NB4 (cell line): ENCODE measurements around the gene ANGEL2.
A peak's percentile ranks its signal among the peaks of the same experiment; 100 is the strongest.
"Not testable (repeated sequence)": the region's sequence is repeated elsewhere in the genome, so short reads cannot be mapped to it uniquely, and the experiment has no call there.

Experiments used
- DNase-seq: peaks from one replicate; pipeline ENCODE4 v3.0.0; 2010; ENCODE audit warnings: low read depth
- H3K4me3 ChIP-seq: one replicate; pipeline ENCODE4 v1.5.1; 2011; ENCODE audit warnings: mild to moderate bottlenecking, low read depth, low read length, moderate library complexity
- MYC ChIP-seq: IDR thresholded peaks from 2 replicates; pipeline ENCODE4 v1.6.1; 2011; ENCODE audit warnings: low read depth, low read length
- POLR2A ChIP-seq: IDR thresholded peaks from 2 replicates; pipeline ENCODE4 v1.6.1; 2011; ENCODE audit warnings: mild to moderate bottlenecking; ENCODE audit not compliant: insufficient read length; ENCODE audit errors: extremely low read depth
- TF ChIP-seq, protein P1 (sequence below): IDR thresholded peaks from 2 replicates; pipeline ENCODE4 v1.6.1; 2011; ENCODE audit warnings: low read depth, low read length
- TF ChIP-seq, protein P2 (sequence below): IDR thresholded peaks from one replicate; pipeline ENCODE4 v1.5.1; 2012; ENCODE audit warnings: low read depth, low read length

ANGEL2 gene

DNA sequence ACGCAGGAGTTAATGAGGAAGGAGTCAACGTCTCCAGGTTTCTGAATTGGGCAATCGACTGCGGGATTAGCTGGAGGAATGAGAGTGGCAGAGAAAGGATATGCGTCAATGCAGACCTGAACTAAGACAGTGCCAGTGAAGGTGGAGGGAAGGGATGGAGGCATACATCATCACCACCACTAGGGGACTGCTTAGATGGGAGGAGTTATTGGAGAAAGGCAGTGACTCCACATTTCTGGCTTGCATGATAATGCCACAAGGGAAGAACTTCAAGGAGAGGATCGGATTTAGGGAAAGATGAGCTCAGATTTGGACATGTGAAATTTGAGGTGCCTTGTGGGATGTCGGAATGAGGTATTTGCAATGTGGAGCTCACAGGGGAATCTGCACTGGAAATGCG, 47.9 kb downstream of the ANGEL2 start:
- TF ChIP-seq, protein P1, sequence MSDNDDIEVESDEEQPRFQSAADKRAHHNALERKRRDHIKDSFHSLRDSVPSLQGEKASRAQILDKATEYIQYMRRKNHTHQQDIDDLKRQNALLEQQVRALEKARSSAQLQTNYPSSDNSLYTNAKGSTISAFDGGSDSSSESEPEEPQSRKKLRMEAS: no peak
- TF ChIP-seq POLR2A: no peak
- TF ChIP-seq, protein P2, sequence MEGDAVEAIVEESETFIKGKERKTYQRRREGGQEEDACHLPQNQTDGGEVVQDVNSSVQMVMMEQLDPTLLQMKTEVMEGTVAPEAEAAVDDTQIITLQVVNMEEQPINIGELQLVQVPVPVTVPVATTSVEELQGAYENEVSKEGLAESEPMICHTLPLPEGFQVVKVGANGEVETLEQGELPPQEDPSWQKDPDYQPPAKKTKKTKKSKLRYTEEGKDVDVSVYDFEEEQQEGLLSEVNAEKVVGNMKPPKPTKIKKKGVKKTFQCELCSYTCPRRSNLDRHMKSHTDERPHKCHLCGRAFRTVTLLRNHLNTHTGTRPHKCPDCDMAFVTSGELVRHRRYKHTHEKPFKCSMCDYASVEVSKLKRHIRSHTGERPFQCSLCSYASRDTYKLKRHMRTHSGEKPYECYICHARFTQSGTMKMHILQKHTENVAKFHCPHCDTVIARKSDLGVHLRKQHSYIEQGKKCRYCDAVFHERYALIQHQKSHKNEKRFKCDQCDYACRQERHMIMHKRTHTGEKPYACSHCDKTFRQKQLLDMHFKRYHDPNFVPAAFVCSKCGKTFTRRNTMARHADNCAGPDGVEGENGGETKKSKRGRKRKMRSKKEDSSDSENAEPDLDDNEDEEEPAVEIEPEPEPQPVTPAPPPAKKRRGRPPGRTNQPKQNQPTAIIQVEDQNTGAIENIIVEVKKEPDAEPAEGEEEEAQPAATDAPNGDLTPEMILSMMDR: peak; percentile 67
- no peak overlapping the region for H3K4me3 ChIP-seq
- peak; percentile 48 for DNase-seq

DNA sequence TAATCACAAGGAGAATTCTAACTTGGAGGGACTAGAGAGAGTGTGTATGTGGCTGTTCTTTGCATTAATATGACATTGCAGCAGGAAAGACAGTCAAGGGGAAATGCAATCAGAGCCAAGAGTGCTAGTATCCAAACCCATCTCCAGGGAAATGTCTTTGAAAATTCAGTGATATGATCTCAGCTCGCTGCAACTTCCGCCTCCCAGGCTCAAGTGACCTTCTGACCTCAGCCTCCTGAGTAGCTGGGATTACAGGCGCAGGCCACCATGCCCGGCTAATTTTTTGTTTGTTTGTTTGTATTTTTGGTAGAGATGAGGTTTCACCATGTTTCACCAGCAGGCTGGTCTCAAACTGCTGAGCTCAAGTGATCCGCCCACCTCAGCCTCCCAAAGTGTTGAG, 49.1 kb downstream of the ANGEL2 start:
- TF ChIP-seq POLR2A (no peak), MYC (no peak)
- TF ChIP-seq, protein P1: no peak
- TF ChIP-seq, protein P2: no peak
- H3K4me3 ChIP-seq: no peak overlapping the region
- no peak for DNase-seq

DNA sequence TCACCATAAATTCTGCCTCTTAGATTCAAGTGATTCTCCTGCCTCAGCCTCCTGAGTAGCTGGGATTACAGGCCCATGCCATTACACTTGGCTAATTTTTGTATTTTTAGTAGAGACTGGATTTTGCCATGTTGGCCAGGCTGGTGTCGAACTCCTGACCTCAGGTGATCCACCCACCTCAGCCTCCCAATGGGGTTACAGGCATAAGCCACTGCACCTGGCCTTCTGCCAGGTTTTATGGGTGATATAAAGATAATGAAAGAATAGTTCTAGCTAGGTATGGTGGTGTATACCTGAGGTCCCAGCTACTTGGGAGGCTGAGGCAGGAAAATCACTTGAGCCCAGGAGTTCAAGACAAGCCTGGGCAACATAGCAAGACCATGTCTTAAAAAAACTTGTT, 50.7 kb downstream of the ANGEL2 start:
- H3K4me3 ChIP-seq, DNase-seq: not testable (repeated sequence)

DNA sequence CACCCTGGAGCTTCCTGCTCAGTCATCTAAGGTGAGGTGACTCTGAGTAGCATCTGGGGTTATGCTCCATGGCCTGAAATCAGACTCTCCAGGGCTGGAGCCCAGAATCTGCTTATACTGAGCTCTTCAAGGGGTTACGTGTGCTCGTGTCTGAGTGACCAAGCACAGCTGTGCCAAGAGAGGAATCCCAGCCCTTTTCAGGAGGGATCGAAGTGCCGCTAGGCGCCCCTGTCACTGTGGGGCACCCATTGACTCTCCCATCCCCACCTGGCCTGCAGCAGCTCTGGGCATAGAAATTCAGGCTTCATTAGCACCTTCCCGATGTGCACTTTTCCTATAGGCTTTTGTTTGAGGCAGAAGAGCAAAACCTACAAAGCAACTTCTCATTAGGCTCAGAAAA, 51.6 kb downstream of the ANGEL2 start:
- no peak for DNase-seq
- TF ChIP-seq MYC (no peak), POLR2A (no peak)
- TF ChIP-seq, protein P2: no peak
- TF ChIP-seq, protein P1: no peak
- H3K4me3 ChIP-seq: no peak overlapping the region

DNA sequence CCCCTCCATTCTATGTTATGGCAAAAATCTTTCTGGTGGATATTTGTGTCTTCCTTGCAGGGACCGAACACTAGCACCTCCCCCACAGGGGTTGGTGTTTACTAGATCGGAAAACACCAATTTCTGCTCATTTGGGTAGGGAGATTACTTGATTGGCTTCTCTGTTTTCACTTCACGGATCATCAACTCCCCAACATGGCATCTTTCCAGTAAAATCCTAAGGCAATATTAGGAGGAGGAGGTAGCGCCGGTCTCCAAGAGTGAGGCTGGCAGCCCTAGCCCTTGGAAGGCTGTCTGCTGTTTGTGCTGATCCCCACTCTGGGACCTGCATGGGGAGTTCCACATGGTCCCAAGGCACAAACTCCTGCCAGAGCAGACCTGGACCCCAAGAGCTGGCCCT, 53.2 kb downstream of the ANGEL2 start:
- no peak for TF ChIP-seq MYC
- TF ChIP-seq, protein P2: no peak
- no peak for TF ChIP-seq POLR2A
- TF ChIP-seq, protein P1: no peak
- no peak for DNase-seq
- H3K4me3 ChIP-seq: no peak overlapping the region

DNA sequence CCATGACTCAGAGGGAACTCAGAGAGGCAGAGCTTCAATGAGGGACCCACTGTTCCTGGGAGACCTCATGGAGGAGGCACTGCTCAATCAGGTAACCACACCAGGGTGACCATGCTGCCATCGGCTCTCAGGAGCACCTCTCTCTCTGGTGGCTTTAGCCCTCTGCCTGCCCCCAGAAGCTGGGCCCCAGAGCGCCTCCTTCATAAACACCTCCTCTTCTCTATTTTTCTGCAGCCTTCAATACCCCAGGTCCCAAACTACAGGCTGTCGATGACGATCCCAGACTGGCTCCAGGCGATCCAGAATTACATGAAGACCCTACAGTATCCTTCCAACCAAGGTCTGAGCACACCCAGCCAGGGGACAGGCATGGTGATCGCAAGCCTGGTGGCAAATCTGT, 54.7 kb downstream of the ANGEL2 start:
- DNase-seq: no peak
- TF ChIP-seq, protein P1: no peak
- no peak for TF ChIP-seq MYC
- no peak overlapping the region for H3K4me3 ChIP-seq

DNA sequence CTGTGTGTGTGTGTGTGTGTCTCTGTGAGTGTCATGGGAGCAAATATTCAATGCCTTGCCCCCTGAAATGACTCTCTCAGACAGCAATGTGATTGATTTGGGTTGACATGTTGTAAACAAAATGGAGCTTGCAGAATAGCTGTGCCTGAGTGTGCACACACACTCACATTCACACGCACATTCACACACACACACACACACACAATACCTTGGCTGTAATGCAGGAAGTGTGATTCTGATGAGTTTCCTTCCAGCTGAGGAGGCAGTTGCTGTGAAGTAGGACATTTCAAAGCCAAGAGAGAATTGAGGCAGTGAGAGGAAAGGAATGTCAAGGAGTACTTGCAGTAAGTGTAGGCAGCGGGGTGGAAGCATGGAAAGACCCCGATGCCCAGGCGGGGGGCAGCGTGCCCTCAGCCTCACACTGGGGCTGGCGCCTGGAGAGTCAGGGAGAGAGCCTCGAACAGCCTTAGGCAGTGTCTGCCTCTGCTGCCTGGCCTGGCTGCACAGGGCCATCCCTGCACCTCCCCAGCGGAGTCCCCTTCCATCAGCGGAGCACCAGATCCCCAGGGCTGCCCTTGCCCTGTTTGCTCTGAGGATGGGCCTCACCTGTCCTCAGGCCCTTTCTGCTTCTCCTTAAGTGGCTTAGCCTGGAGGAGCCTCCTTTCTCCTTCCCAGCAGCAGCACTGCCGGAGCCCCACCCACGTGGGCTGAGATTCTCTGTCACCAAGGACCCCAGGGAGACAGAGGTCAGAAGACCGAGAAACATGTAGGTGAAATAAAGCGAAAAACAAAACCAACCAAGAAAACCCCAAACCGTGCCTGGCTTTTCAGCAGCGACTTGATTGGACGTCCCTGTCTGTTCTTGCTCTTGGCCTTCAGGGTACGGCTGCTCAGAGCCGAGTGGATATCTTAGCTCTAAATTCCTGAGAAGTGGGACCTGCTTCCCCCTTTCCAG, 56.1 kb downstream of the ANGEL2 start:
- TF ChIP-seq MYC: no peak
- TF ChIP-seq, protein P2: no peak
- TF ChIP-seq, protein P1: no peak
- no peak for TF ChIP-seq POLR2A
- H3K4me3 ChIP-seq: no peak overlapping the region
- DNase-seq: peak; percentile 21
